Right lobe of liver (tissue), 4 donors: ENCODE data around the gene NRP2.

Experiments used
- POLR2A ChIP-seq: fragments of 450-650 bp; IDR thresholded peaks from one replicate; pipeline ENCODE4 v1.6.1; 2017; ENCODE audit warnings: antibody characterized with exemption, mild to moderate bottlenecking
- TF ChIP-seq, protein P1 (sequence below), 4 donors: fragments of 200-600 bp in 3 of 4; fragments of 450-650 bp in 1 of 4; IDR thresholded peaks; one replicate each; pipeline versions ENCODE4 v1.5.1 to v1.8.0; 2016 to 2022; ENCODE audit warnings: antibody characterized with exemption in 4 of 4, mild to moderate bottlenecking in 2 of 4
- donor health status: DM: no; HTN: no; CAD: no.
- donor health status: DM: no; HTN: no; CAD: no.
- donor health status: DM: no; HTN: yes; CAD: no.

DNA sequence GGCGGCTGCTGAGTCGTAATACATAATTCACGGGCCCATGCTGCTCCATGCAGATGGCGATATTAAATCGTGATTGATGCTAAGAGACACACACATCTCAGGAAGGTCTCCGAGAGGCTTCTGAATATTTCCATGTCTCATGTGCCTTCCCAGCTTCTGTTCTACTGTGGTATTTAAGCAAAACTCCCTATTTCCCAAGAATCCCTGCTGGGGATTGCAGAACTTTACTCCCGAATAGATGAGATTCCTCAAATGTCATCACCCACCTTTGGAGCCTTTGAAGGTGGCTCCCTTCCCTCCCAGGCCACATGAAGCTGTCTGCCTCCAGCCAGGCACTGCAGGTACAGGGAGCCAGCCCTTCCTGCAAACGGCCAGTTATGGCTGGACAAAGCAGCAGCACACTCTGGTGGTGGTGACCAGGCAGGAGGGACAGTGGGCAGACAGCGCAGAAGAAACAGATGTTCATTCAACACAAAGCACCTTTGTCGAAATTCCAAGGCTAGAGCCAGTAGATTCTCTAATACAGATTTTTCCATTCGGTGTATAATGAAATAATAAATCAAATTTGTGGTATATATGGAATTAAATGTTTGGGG lies 14.1 kb downstream of the NRP2 start:
- no peak for TF ChIP-seq POLR2A
- TF ChIP-seq, protein P1, sequence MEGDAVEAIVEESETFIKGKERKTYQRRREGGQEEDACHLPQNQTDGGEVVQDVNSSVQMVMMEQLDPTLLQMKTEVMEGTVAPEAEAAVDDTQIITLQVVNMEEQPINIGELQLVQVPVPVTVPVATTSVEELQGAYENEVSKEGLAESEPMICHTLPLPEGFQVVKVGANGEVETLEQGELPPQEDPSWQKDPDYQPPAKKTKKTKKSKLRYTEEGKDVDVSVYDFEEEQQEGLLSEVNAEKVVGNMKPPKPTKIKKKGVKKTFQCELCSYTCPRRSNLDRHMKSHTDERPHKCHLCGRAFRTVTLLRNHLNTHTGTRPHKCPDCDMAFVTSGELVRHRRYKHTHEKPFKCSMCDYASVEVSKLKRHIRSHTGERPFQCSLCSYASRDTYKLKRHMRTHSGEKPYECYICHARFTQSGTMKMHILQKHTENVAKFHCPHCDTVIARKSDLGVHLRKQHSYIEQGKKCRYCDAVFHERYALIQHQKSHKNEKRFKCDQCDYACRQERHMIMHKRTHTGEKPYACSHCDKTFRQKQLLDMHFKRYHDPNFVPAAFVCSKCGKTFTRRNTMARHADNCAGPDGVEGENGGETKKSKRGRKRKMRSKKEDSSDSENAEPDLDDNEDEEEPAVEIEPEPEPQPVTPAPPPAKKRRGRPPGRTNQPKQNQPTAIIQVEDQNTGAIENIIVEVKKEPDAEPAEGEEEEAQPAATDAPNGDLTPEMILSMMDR (IDR thresholded peaks at IDR 0.05): peak in 2 of 4 donors; percentile 18 to 26
